Cardiac muscle cell (in vitro differentiated cells and primary cell): ENCODE measurements around the gene HEBP1. TPM values are rescaled to one million over a fixed set of nuclear protein-coding genes. Genes with fewer than 3 reads are reported as not detected.
A peak's percentile ranks its signal among the peaks of the same experiment; 100 is the strongest.

ENCODE experiments used
- DNase-seq, 2 donors: peaks; one replicate each; pipeline versions ENCODE4 v3.0.0 to v3.0.0-alpha.2; 2010 to 2017; ENCODE audit warnings: low read depth in 1 of 2, low spot score in 1 of 2
- H3K27ac ChIP-seq: fragments of 200-600 bp; sonication (generic); 2 replicates; pipeline ENCODE4 v1.5.1; 2016
- H3K27me3 ChIP-seq: fragments of 200-600 bp; sonication (generic); 2 replicates; pipeline ENCODE4 v1.6.0; 2016; ENCODE audit warnings: control low read depth
- H3K36me3 ChIP-seq: fragments of 200-600 bp; sonication (generic); 2 replicates; pipeline ENCODE4 v1.5.1; 2016; ENCODE audit warnings: control low read depth
- H3K4me1 ChIP-seq: fragments of 200-600 bp; sonication (generic); 2 replicates; pipeline ENCODE4 v1.8.1; 2017; ENCODE audit warnings: low read depth, mild to moderate bottlenecking, mixed run types
- H3K4me3 ChIP-seq: fragments of 200-600 bp; sonication (generic); 2 replicates; pipeline ENCODE4 v1.5.1; 2016; ENCODE audit warnings: mild to moderate bottlenecking
- H3K9me3 ChIP-seq: fragments of 200-600 bp; sonication (generic); 2 replicates; pipeline ENCODE4 v1.5.1; 2017; ENCODE audit warnings: low read depth, mild to moderate bottlenecking, control low read depth
- polyA plus RNA-seq: library from polyadenylated mRNA; unstranded; fragments of >200 nt; fragmentation: Nextera tagmentation; extraction: Ambion mirVana; gene quantifications from 2 replicates; pipeline ENCODE4 v1.2.1, GENCODE V29; 2016
- total RNA-seq: library from RNA; depleted of rRNA; stranded (reverse); fragments of >200 nt; gene quantifications from 2 replicates; pipeline ENCODE4 v1.2.3, GENCODE V29; 2016
- TF ChIP-seq, protein P1 (sequence below): IDR thresholded peaks from 2 replicates; pipeline ENCODE4 v1.5.1; 2012; ENCODE audit warnings: low read depth, mild to moderate bottlenecking, low read length

The HEBP1 gene
- total and polyA plus RNA-seq, 2 experiments from 2014 or later: 31.2 to 44.1 TPM

DNA sequence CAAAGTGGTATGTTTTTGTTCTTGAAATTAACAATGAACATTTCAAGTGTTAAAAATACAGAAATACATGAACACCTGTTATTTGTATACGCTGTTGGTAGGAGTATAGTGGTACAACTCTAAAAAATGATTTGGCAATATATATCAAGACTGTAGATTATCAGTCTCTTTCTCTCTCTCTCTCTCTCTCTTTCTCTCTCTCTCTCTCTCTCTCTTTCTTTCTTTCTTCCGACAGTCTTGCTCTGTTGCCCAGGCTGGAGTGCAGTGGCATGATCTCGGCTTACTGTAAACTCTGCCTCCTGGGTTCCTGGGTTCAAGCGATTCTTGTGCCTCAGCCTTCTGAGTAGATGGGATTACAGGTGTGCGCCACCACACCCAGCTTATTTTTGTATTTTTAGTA lies 12.6 kb downstream of the HEBP1 start:
- H3K36me3 ChIP-seq: peaks cover 17% of the 10 kb centered on the region
- DNase-seq: no peak
- no peak overlapping the region for H3K27ac ChIP-seq
- TF ChIP-seq, protein P1, sequence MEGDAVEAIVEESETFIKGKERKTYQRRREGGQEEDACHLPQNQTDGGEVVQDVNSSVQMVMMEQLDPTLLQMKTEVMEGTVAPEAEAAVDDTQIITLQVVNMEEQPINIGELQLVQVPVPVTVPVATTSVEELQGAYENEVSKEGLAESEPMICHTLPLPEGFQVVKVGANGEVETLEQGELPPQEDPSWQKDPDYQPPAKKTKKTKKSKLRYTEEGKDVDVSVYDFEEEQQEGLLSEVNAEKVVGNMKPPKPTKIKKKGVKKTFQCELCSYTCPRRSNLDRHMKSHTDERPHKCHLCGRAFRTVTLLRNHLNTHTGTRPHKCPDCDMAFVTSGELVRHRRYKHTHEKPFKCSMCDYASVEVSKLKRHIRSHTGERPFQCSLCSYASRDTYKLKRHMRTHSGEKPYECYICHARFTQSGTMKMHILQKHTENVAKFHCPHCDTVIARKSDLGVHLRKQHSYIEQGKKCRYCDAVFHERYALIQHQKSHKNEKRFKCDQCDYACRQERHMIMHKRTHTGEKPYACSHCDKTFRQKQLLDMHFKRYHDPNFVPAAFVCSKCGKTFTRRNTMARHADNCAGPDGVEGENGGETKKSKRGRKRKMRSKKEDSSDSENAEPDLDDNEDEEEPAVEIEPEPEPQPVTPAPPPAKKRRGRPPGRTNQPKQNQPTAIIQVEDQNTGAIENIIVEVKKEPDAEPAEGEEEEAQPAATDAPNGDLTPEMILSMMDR: no peak
- no peaks in the 10 kb centered on the region for H3K9me3 ChIP-seq
- H3K4me3 ChIP-seq: no peak overlapping the region
- H3K4me1 ChIP-seq: no peaks in the 10 kb centered on the region
- H3K27me3 ChIP-seq: no peaks in the 10 kb centered on the region

DNA sequence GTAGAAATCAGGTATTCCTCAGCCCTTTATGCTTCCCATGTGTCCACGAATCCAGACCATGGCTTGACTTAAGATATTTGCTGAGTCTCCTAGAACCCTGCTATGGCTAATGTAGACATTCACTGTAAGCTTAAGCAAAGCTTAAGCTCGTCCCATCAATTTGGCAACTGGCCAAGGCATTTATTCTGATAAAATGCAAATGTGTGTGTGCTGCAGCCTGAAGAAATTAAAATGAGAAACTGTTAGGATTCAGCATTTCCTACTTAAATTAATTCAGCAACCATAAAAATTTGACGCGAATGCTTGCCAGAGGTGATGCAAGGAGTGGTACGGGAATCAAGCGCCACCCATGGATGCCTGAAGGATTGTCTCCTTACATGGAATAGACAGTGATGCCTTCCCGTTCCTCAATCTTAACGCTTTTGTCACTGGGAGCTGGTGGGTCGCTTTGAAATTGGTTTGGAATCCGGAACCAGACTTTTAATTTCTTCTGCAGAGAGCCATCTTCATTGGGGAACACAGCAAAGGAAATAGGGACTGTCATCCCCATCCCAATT lies 13.2 kb downstream of the HEBP1 start:
- H3K9me3 ChIP-seq: no peaks in the 10 kb centered on the region
- no peak overlapping the region for H3K4me3 ChIP-seq
- DNase-seq: no peak
- no peak overlapping the region for H3K27ac ChIP-seq
- TF ChIP-seq, protein P1: no peak
- no peaks in the 10 kb centered on the region for H3K27me3 ChIP-seq
- peaks cover 17% of the 10 kb centered on the region for H3K36me3 ChIP-seq
- no peaks in the 10 kb centered on the region for H3K4me1 ChIP-seq

DNA sequence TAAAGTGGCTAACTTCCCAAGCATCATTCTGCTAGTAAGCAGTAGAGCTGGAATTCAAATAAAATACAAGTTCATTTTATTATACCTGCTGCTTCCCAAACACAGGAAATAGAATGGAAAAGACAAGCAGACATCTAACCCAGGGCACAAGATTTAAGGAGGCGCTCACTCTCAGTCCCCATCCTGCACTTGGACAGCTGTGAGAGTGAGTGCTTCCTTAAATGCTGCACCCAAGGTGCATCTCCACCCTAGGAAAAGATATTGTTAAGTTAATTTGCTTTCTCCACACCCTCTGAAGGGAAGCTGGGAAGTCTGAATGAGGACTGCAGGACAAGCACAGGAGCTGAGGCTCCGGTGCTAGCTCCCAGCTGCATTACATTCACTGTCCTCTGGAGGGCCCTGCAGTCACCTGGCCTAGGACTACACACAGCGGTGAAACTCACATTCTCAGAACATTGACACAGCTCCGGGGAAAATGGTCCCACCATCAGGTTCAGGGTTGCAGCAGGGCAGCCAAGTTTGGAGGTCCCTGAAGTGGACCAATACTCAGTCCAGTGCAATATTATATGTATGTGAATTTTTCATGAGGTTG lies 14.2 kb downstream of the HEBP1 start:
- peaks cover 17% of the 10 kb centered on the region for H3K36me3 ChIP-seq
- no peaks in the 10 kb centered on the region for H3K9me3 ChIP-seq
- DNase-seq: peak; percentile 38 to 41
- H3K27ac ChIP-seq: no peak overlapping the region
- TF ChIP-seq, protein P1: peak; percentile 53
- H3K4me1 ChIP-seq: no peaks in the 10 kb centered on the region
- H3K4me3 ChIP-seq: no peak overlapping the region
- no peaks in the 10 kb centered on the region for H3K27me3 ChIP-seq

DNA sequence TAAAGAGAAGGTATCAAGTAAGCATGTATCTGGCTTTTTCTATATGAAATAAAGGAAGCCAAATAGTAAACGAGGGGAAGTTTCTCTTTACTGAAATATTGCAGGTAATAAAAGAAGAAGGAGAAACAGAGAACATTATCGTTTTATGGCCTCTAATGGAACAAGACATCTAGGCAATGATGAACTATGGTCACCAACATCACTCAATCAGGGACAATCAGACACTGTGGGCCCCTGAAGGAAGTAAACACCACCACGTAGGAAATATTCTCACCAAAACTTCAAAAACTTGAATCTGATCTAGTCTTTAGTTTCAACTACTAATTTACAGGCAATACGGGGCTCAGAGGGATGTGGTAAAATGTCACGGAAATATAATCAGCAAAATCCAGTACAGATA lies 15.9 kb downstream of the HEBP1 start:
- Histone ChIP-seq H3K27ac (no peak overlapping the region), H3K4me3 (no peak overlapping the region), H3K4me1 (peaks cover 8% of the 10 kb centered on the region), H3K36me3 (peaks cover 17% of the 10 kb centered on the region), H3K9me3 (no peaks in the 10 kb centered on the region), H3K27me3 (no peaks in the 10 kb centered on the region)
- no peak for DNase-seq
- TF ChIP-seq, protein P1: no peak

DNA sequence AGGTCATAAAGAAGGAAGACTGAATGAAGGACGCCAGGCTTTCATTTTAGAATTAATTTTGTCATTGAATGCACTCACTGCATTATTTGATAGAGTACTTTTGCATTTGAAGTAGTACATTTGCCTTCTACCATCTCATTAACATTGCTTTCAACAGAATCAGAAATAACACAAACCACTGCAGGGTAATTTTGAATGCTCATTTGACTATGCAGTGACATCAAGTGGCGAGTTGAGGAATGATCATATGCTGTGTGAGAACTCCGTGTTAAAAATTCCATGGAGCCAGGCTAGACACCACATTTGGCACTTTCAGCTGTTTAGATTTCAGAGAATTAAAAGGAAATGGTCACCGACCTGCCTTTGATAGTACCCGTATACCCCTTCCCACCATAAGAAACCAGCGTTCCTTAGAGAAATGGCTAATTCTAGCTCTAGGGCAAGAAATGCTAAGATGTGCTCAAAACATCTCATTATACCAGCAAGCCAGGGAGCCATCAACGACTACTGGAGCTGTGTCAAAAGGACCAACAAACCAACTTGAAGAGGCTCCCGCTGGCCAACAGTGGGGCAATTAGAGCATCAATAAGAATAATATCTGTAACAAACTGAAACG lies 16.5 kb downstream of the HEBP1 start:
- Histone ChIP-seq H3K9me3 (no peaks in the 10 kb centered on the region), H3K4me1 (peaks cover 8% of the 10 kb centered on the region), H3K36me3 (peaks cover 14% of the 10 kb centered on the region), H3K4me3 (no peak overlapping the region), H3K27ac (no peak overlapping the region), H3K27me3 (no peaks in the 10 kb centered on the region)
- TF ChIP-seq, protein P1: peak; percentile 72
- peak; percentile 39 to 78 for DNase-seq
